ENCODE measurements around the gene CPNE7. TPM values are rescaled to one million over a fixed set of nuclear protein-coding genes. Genes with fewer than 3 reads are reported as not detected.

Gene CPNE7
- total RNA-seq, 1 experiment from 2014 or later, result 40.4 TPM

- intact Hi-C loops (cut with micrococcal nuclease; ENCODE audit: unreplicated experiment), result no loop called here
- TF ChIP-seq CTCF (IDR thresholded peaks at IDR 0.05; ENCODE audit: insufficient read depth in 1 of 2, low read depth in 1 of 2, low read length in 1 of 2, severe bottlenecking in 1 of 2, unreplicated experiment in 1 of 2), result no peak
Observed at GRCh38 chr16:89643769-89644300, 68.3 kb downstream of the CPNE7 start.

GRCh38 chr16:89645122-89645521, 69.6 kb downstream of the CPNE7 start:
- H3K36me3 Mint-ChIP-seq (ENCODE audit: insufficient read depth, unreplicated experiment), result peaks cover 80% of the 10 kb centered on the region
- H3K9me3 Mint-ChIP-seq (ENCODE audit: unreplicated experiment), result no peaks in the 10 kb centered on the region
- H3K4me1 Mint-ChIP-seq (ENCODE audit: low read depth, unreplicated experiment), result peaks cover 8% of the 10 kb centered on the region
- no peak for DNase-seq
- no peaks in the 10 kb centered on the region for H3K27me3 Mint-ChIP-seq (ENCODE audit: insufficient read depth, unreplicated experiment)
- Histone ChIP-seq H3K27me3 (replicated peaks; ENCODE audit: control insufficient read depth, insufficient read depth, low read length) (no peaks in the 10 kb centered on the region), H3K4me3 (ENCODE audit: low read depth, low read length) (no peak overlapping the region), H3K4me1 (no peaks in the 10 kb centered on the region), H3K9me3 (no peaks in the 10 kb centered on the region), H3K36me3 (ENCODE audit: control insufficient read depth, insufficient read depth, low read length) (peaks cover 15% of the 10 kb centered on the region)
- BruUV-seq (replicated peaks), result no TSS peak
- CTCF ChIA-PET, result interaction anchor here (0.9 kb wide), 1 partner anchor 30 kb away, joined by 4 read pairs; no protein-coding TSS in a partner anchor
- no peak overlapping the region for H3K4me3 Mint-ChIP-seq (ENCODE audit: unreplicated experiment)
- POLR2A ChIA-PET, result no interaction called here
- H3K27ac Mint-ChIP-seq (ENCODE audit: unreplicated experiment), result no peak overlapping the region
- TF ChIP-seq CTCF (IDR thresholded peaks at IDR 0.05; ENCODE audit: insufficient read depth in 1 of 2, low read depth in 1 of 2, low read length in 1 of 2, severe bottlenecking in 1 of 2, unreplicated experiment in 1 of 2), result no peak
- intact Hi-C loops (cut with micrococcal nuclease; ENCODE audit: unreplicated experiment), result no loop called here

More at GRCh38 chr16:89643769-89644300, 68.3 kb downstream of the CPNE7 start:
- no peak for DNase-seq
- ChIA-PET POLR2A (no interaction called here), CTCF (no interaction called here)
- Mint-ChIP-seq H3K27ac (ENCODE audit: unreplicated experiment) (no peak overlapping the region), H3K36me3 (ENCODE audit: insufficient read depth, unreplicated experiment) (peaks cover 77% of the 10 kb centered on the region), H3K4me1 (ENCODE audit: low read depth, unreplicated experiment) (peaks cover 8% of the 10 kb centered on the region), H3K9me3 (ENCODE audit: unreplicated experiment) (no peaks in the 10 kb centered on the region), H3K27me3 (ENCODE audit: insufficient read depth, unreplicated experiment) (no peaks in the 10 kb centered on the region), H3K4me3 (ENCODE audit: unreplicated experiment) (no peak overlapping the region)
- Histone ChIP-seq H3K27me3 (replicated peaks; ENCODE audit: control insufficient read depth, insufficient read depth, low read length) (no peaks in the 10 kb centered on the region), H3K4me3 (ENCODE audit: low read depth, low read length) (no peak overlapping the region), H3K4me1 (no peaks in the 10 kb centered on the region), H3K36me3 (ENCODE audit: control insufficient read depth, insufficient read depth, low read length) (peaks cover 13% of the 10 kb centered on the region), H3K9me3 (no peaks in the 10 kb centered on the region)
- no TSS peak for BruUV-seq (replicated peaks)

GRCh38 chr16:89646270-89646669, 70.7 kb downstream of the CPNE7 start:
- Mint-ChIP-seq H3K27me3 (ENCODE audit: insufficient read depth, unreplicated experiment) (no peaks in the 10 kb centered on the region), H3K36me3 (ENCODE audit: insufficient read depth, unreplicated experiment) (peaks cover 86% of the 10 kb centered on the region), H3K4me3 (ENCODE audit: unreplicated experiment) (no peak overlapping the region), H3K9me3 (ENCODE audit: unreplicated experiment) (no peaks in the 10 kb centered on the region), H3K27ac (ENCODE audit: unreplicated experiment) (no peak overlapping the region), H3K4me1 (ENCODE audit: low read depth, unreplicated experiment) (peaks cover under 1% of the 10 kb centered on the region)
- Histone ChIP-seq H3K4me1 (no peaks in the 10 kb centered on the region), H3K4me3 (ENCODE audit: low read depth, low read length) (no peak overlapping the region), H3K9me3 (no peaks in the 10 kb centered on the region), H3K36me3 (ENCODE audit: control insufficient read depth, insufficient read depth, low read length) (peaks cover 15% of the 10 kb centered on the region), H3K27me3 (replicated peaks; ENCODE audit: control insufficient read depth, insufficient read depth, low read length) (no peaks in the 10 kb centered on the region)
- intact Hi-C loops (cut with micrococcal nuclease; ENCODE audit: unreplicated experiment), result no loop called here
- ChIA-PET POLR2A (no interaction called here), CTCF (no interaction called here)
- no peak for DNase-seq
- no TSS peak for BruUV-seq (replicated peaks)
- TF ChIP-seq CTCF (IDR thresholded peaks at IDR 0.05; ENCODE audit: insufficient read depth in 1 of 2, low read depth in 1 of 2, low read length in 1 of 2, severe bottlenecking in 1 of 2, unreplicated experiment in 1 of 2), result no peak

Other genes starting within 250 kb of the CPNE7 start
- gene ANKRD11, start 85.2 kb upstream of the CPNE7 start, total RNA-seq (2022), result 297 TPM in 2 replicates
- gene SPG7, start 67.4 kb upstream of the CPNE7 start, total RNA-seq (2022), result 159 and 178 TPM in 2 replicates
- 2,846 and 2,897 TPM in 2 replicates for gene RPL13, start 15.1 kb upstream of the CPNE7 start, total RNA-seq (2022)
- gene DPEP1, start 37.9 kb downstream of the CPNE7 start, total RNA-seq (2022), result 7.8 and 8.1 TPM in 2 replicates
- 150 and 159 TPM in 2 replicates for gene CHMP1A, start 82.0 kb downstream of the CPNE7 start, total RNA-seq (2022)
- 19.7 and 29.1 TPM in 2 replicates for gene SPATA33, start 82.1 kb downstream of the CPNE7 start, total RNA-seq (2022)
- gene CDK10, start 110.9 kb downstream of the CPNE7 start, total RNA-seq (2022), result 135 and 140 TPM in 2 replicates
- gene SPATA2L, start 125.9 kb downstream of the CPNE7 start, total RNA-seq (2022), result 16.4 and 18.5 TPM in 2 replicates
- gene VPS9D1, start 145.1 kb downstream of the CPNE7 start, total RNA-seq (2022), result 6.1 and 6.3 TPM in 2 replicates
- 28.1 and 35.4 TPM in 2 replicates for gene ZNF276, start 145.8 kb downstream of the CPNE7 start, total RNA-seq (2022)
- gene FANCA, start 240.9 kb downstream of the CPNE7 start, total RNA-seq (2022), result 173 and 185 TPM in 2 replicates

All from Caco-2 (cell line).